Gastroesophageal sphincter (tissue), 3 donors: ENCODE measurements around the gene AP3S2.

Source experiments
- CTCF ChIP-seq, 4 experiments: fragments of 200-600 bp in 2 of 4; fragments of 450-650 bp in 2 of 4; sonication (generic) in 1 of 4; IDR thresholded peaks; one replicate each; pipeline ENCODE4 v1.5.1; 2017 to 2019; ENCODE audit warnings: antibody characterized with exemption in 4 of 4, mild to moderate bottlenecking in 2 of 4, moderate library complexity in 2 of 4
- EP300 ChIP-seq: sonication (generic); formaldehyde crosslinking; IDR thresholded peaks from one replicate; pipeline ENCODE4 v1.6.1; 2017; ENCODE audit warnings: antibody characterized with exemption, mild to moderate bottlenecking
- POLR2A ChIP-seq, 2 donors: fragments of 450-650 bp; IDR thresholded peaks; one replicate each; pipeline ENCODE4 v1.6.1; 2017; ENCODE audit warnings: antibody characterized with exemption in 2 of 2, mild to moderate bottlenecking in 2 of 2, moderate library complexity in 1 of 2
- POLR2AphosphoS5 ChIP-seq: sonication (generic); formaldehyde crosslinking; IDR thresholded peaks from one replicate; pipeline ENCODE4 v1.6.1; 2017; ENCODE audit warnings: antibody characterized with exemption

- TF ChIP-seq CTCF (IDR thresholded peaks at IDR 0.05) (no peak), POLR2A (IDR thresholded peaks at IDR 0.05) (no peak), EP300 (no peak), POLR2AphosphoS5 (no peak)
These were observed 92.2 kb downstream of the AP3S2 start for GRCh38 chr15:89801471-89802195.
